Endodermal cell (in vitro differentiated cells): ENCODE results near the gene U2AF1L4. TPM values are rescaled to one million over a fixed set of nuclear protein-coding genes. Genes with fewer than 3 reads are reported as not detected.
"Not testable (repeated sequence)": the region's sequence is repeated elsewhere in the genome, so short reads cannot be mapped to it uniquely, and the experiment has no call there.

Source experiments
- DNase-seq: peaks from one replicate; pipeline ENCODE4 v3.0.0-alpha.2; 2017
- H3K27ac ChIP-seq: 2 replicates; pipeline ENCODE4 v1.5.1; 2013; ENCODE audit warnings: mild to moderate bottlenecking, low read depth, low read length, moderate library complexity
- H3K27me3 ChIP-seq: 2 replicates; pipeline ENCODE4 v1.6.1; 2013; ENCODE audit warnings: mild to moderate bottlenecking, low read length, moderate library complexity; ENCODE audit not compliant: insufficient read depth, control insufficient read depth, poor library complexity, severe bottlenecking
- H3K36me3 ChIP-seq: 2 replicates; pipeline ENCODE4 v1.7.0; 2013; ENCODE audit warnings: mild to moderate bottlenecking, low read length, moderate library complexity; ENCODE audit not compliant: control insufficient read depth, insufficient read depth
- H3K4me1 ChIP-seq: one replicate; pipeline ENCODE4 v1.7.0; 2013; ENCODE audit warnings: low read length; ENCODE audit not compliant: control insufficient read depth, insufficient read depth
- H3K4me3 ChIP-seq: 2 replicates; pipeline ENCODE4 v1.5.1; 2013; ENCODE audit warnings: mild to moderate bottlenecking, low read length, moderate library complexity
- H3K9ac ChIP-seq: 2 replicates; pipeline ENCODE4 v1.6.1; 2013; ENCODE audit warnings: mild to moderate bottlenecking, low read length, moderate library complexity; ENCODE audit not compliant: poor library complexity, severe bottlenecking; ENCODE audit errors: extremely low read depth
- H3K9me3 ChIP-seq: 2 replicates; pipeline ENCODE4 v1.6.1; 2013; ENCODE audit warnings: mild to moderate bottlenecking, low read length, moderate library complexity; ENCODE audit not compliant: control insufficient read depth
- H3K27ac Mint-ChIP-seq: 2 replicates; pipeline ENCODE4 v1.8.0; 2020; ENCODE audit warnings: mixed read lengths
- H3K27me3 Mint-ChIP-seq: 2 replicates; pipeline ENCODE4 v1.8.0; 2021; ENCODE audit warnings: mild to moderate bottlenecking, mixed read lengths; ENCODE audit not compliant: insufficient read depth
- H3K36me3 Mint-ChIP-seq: 2 replicates; pipeline ENCODE4 v1.8.0; 2020; ENCODE audit warnings: low read depth, mixed read lengths
- H3K4me1 Mint-ChIP-seq: 2 replicates; pipeline ENCODE4 v1.8.0; 2020; ENCODE audit warnings: mixed read lengths
- H3K4me3 Mint-ChIP-seq: 2 replicates; pipeline ENCODE4 v1.8.0; 2020; ENCODE audit warnings: mild to moderate bottlenecking, moderate library complexity, mixed read lengths
- H3K9me3 Mint-ChIP-seq: 2 replicates; pipeline ENCODE4 v1.8.0; 2020; ENCODE audit warnings: mild to moderate bottlenecking, mixed read lengths
- WGBS, 2 experiments: methylation state at CpG; one replicate each; pipeline versions ENCODE4 v1.1.5 to v1.1.7; 2013; ENCODE audit warnings: missing lambda C conversion rate in 2 of 2, mixed read lengths in 1 of 2; ENCODE audit not compliant: insufficient coverage in 1 of 2, insufficient read length in 1 of 2; 5-methylcytosine and 5-hydroxymethylcytosine counted together
- total RNA-seq, 2 donors: library from RNA; stranded (reverse); fragmentation: NEBNext Ultra II Directional in 1 of 2; extraction: Animal tissue kit (Norgen Biotek cat#: 25700) in 1 of 2; gene quantifications; 2 replicates in 1 of 2; 3 replicates in 1 of 2; pipeline ENCODE4 v1.2.1, GENCODE V29; 2021
- TF ChIP-seq, protein P1 (sequence below): fragments of 200-600 bp; sonication (generic); conservative IDR thresholded peaks from 2 replicates; pipeline ENCODE4 v1.5.0; 2021; ENCODE audit warnings: antibody characterized with exemption, mild to moderate bottlenecking

Gene U2AF1L4
- total RNA-seq, 2 donors from 2014 or later: 17.3 to 23.2 TPM

DNA sequence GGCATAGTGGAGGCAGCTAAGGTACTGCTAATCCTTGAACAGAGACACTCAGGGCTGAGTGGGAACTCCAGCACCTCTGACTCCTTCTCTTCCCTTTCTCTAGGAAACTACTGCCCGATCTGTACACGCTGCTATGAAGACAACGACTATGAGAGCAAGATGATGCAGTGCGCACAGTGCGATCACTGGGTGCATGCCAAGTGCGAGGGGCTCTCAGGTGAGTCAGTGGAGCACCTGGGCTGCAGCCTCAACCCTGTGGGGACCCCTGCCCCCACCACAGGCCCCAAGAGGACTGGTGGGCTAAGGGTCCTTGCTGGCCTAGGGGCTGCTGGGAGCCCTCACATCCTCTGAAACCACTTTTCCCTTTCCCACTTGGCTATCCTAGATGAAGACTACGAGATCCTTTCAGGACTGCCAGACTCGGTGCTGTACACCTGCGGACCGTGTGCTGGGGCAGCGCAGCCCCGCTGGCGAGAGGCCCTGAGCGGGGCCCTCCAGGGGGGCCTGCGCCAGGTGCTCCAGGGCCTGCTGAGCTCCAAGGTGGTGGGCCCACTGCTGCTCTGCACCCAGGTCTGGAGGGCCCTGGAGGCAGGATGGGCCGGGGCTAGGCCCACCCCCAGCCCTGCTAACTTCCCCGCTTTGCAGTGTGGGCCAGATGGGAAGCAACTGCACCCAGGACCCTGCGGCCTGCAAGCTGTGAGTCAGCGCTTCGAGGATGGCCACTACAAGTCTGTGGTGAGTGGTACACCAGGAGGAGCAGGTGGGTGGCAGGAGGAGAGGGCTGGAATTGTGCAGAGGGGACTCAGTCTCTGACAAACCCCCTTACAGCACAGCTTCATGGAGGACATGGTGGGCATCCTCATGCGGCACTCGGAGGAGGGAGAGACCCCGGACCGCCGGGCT lies 17.9 kb downstream of the U2AF1L4 start:
- TF ChIP-seq, protein P1, sequence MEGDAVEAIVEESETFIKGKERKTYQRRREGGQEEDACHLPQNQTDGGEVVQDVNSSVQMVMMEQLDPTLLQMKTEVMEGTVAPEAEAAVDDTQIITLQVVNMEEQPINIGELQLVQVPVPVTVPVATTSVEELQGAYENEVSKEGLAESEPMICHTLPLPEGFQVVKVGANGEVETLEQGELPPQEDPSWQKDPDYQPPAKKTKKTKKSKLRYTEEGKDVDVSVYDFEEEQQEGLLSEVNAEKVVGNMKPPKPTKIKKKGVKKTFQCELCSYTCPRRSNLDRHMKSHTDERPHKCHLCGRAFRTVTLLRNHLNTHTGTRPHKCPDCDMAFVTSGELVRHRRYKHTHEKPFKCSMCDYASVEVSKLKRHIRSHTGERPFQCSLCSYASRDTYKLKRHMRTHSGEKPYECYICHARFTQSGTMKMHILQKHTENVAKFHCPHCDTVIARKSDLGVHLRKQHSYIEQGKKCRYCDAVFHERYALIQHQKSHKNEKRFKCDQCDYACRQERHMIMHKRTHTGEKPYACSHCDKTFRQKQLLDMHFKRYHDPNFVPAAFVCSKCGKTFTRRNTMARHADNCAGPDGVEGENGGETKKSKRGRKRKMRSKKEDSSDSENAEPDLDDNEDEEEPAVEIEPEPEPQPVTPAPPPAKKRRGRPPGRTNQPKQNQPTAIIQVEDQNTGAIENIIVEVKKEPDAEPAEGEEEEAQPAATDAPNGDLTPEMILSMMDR: no peak
- WGBS, 2 experiments: 95 to 98% methylated on average over 14 to 25 of the region's 25 CpGs
- no peak overlapping the region for H3K27ac ChIP-seq
- no peak for DNase-seq
- Mint-ChIP-seq H3K4me1 (no peaks in the 10 kb centered on the region), H3K9me3 (no peaks in the 10 kb centered on the region), H3K27me3 (no peaks in the 10 kb centered on the region), H3K4me3 (no peak overlapping the region), H3K27ac (no peak overlapping the region), H3K36me3 (peaks cover 84% of the 10 kb centered on the region)
- no peak overlapping the region for H3K4me3 ChIP-seq
- H3K4me1 ChIP-seq: no peaks in the 10 kb centered on the region
- no peaks in the 10 kb centered on the region for H3K9me3 ChIP-seq
- H3K27me3 ChIP-seq: no peaks in the 10 kb centered on the region
- H3K36me3 ChIP-seq: peaks cover 80% of the 10 kb centered on the region
- H3K9ac ChIP-seq: no peak overlapping the region

DNA sequence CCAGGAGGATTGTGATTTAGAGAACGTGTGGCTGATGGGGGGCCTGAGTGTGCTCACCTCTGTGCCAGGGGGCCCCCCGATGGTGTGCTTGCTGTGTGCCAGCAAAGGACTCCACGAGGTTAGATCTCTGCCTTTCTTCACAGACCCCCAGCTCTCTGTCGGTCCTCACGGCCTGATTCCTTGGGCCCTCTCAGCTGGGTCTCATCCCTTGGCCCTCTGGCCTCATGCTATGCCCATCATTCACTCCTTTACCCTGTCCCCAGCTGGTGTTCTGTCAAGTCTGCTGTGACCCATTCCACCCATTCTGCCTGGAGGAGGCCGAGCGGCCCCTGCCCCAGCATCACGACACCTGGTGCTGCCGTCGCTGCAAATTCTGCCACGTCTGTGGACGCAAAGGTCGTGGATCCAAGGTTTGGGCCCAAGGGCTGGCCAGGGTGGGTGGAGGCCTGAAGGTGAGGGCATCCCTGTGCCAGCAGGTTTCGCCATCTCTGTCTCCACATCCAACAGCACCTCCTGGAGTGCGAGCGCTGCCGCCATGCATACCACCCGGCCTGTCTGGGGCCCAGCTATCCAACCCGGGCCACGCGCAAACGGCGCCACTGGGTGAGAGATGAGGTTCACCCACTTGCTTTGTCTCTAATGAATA lies 19.9 kb downstream of the U2AF1L4 start:
- 96 to 99% methylated on average over 16 to 23 of the region's 23 CpGs for WGBS, 2 experiments
- H3K27ac ChIP-seq: no peak overlapping the region
- H3K9me3 ChIP-seq: no peaks in the 10 kb centered on the region
- no peaks in the 10 kb centered on the region for H3K27me3 Mint-ChIP-seq
- H3K4me3 Mint-ChIP-seq: no peak overlapping the region
- no peak for DNase-seq
- H3K27me3 ChIP-seq: no peaks in the 10 kb centered on the region
- no peak overlapping the region for H3K27ac Mint-ChIP-seq
- no peak overlapping the region for H3K9ac ChIP-seq
- H3K4me3 ChIP-seq: no peak overlapping the region
- no peaks in the 10 kb centered on the region for H3K4me1 ChIP-seq
- TF ChIP-seq, protein P1: no peak
- H3K4me1 Mint-ChIP-seq: no peaks in the 10 kb centered on the region
- H3K36me3 ChIP-seq: peaks cover 76% of the 10 kb centered on the region
- H3K9me3 Mint-ChIP-seq: no peaks in the 10 kb centered on the region
- H3K36me3 Mint-ChIP-seq: peaks cover 83% of the 10 kb centered on the region

DNA sequence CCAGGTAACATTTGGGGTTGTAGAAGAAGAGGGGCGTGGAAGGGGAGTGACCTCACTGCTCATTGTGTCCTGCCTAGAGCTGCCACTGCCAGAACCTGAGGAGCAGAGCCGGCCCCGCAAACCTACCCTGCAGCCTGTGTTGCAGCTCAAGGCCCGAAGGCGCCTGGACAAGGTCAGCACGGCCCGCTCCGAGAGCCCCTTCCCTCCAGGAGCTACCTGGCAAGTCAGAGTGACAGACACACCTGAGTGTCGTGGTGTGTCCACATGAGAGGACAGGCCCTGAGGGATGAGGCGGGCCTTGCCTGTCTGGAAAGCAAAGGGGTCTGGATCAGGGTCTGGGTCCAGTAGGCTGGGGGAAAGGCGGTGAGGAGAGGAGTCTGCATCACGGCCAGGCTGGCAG lies 20.7 kb downstream of the U2AF1L4 start:
- Histone ChIP-seq H3K9ac (no peak overlapping the region), H3K4me3 (no peak overlapping the region), H3K9me3 (no peaks in the 10 kb centered on the region), H3K36me3 (peaks cover 68% of the 10 kb centered on the region), H3K27ac (no peak overlapping the region), H3K4me1 (peaks cover under 1% of the 10 kb centered on the region), H3K27me3 (no peaks in the 10 kb centered on the region)
- no peaks in the 10 kb centered on the region for H3K9me3 Mint-ChIP-seq
- H3K4me1 Mint-ChIP-seq: no peaks in the 10 kb centered on the region
- TF ChIP-seq, protein P1: no peak
- peaks cover 79% of the 10 kb centered on the region for H3K36me3 Mint-ChIP-seq
- WGBS, 2 experiments: 95 to 98% methylated on average over 10 to 12 of the region's 12 CpGs
- H3K27me3 Mint-ChIP-seq: no peaks in the 10 kb centered on the region
- no peak for DNase-seq
- H3K4me3 Mint-ChIP-seq: no peak overlapping the region
- peak overlapping the region; percentile 19 for H3K27ac Mint-ChIP-seq

DNA sequence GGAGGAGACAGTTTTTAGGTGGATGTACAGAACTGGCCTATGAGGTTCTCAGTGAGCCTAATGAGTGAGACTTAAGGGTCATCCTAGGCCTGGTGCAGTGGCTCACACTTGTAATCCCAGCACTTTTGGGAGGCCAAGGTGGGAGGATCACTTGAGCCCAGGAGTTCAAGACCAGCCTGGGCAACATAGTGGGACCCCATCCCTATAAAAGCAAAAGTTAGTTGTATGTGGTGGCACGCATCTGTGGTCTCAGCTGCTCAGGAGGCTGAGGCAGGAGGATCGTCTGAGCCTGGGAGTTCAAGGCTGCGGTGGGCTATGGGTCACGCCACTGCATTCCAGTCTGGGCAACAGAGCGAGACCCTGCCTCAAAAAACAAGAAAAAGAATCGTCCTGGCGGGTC lies 21.1 kb downstream of the U2AF1L4 start:
- Mint-ChIP-seq H3K36me3 (peaks cover 77% of the 10 kb centered on the region), H3K27ac (peak overlapping the region; percentile 19)
- DNase-seq, H3K9ac ChIP-seq, H3K4me3 ChIP-seq, H3K27me3 Mint-ChIP-seq, H3K4me3 Mint-ChIP-seq, H3K9me3 ChIP-seq, H3K4me1 ChIP-seq, H3K4me1 Mint-ChIP-seq, H3K27me3 ChIP-seq, H3K9me3 Mint-ChIP-seq, H3K27ac ChIP-seq: not testable (repeated sequence)
- H3K36me3 ChIP-seq: peaks cover 64% of the 10 kb centered on the region
- 95 to 100% methylated on average over 7 of the region's 7 CpGs for WGBS, 2 experiments
